ENCODE results near the gene MAGI2. TPM values are rescaled to one million over a fixed set of nuclear protein-coding genes. Genes with fewer than 3 reads are reported as not detected.

MAGI2 gene
- total and polyA plus RNA-seq, 4 donors = 0.37 to 4.1 (median 1.4) TPM

DNA sequence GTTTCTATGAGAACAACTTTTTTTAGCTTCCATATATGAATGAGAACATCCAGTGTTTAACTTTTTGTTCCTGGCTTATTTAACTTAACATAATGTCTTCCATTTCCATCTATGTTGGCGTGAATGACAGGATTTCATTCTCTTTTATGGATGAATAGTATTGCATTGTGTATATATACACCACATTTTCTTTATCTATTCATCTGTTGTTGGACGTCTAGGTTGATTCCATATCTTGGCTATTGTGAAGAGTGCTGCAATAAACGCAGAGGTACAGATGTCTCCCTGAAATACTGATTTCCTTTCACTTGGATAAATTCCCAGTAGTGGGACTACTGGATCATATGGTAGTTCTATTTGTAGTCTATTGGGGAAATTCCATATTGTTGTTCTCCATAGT is 44.3 kb upstream of the MAGI2 start:
- TF ChIP-seq GABPA (IDR thresholded peaks at IDR 0.05 in 1 of 2, conservative IDR thresholded peaks at IDR 0.05 in 1 of 2) (no peak), NR2F2 (IDR thresholded peaks at IDR 0.05) (no peak), SP1 (IDR thresholded peaks at IDR 0.05) (no peak), TAF1 (conservative IDR thresholded peaks at IDR 0.05) (no peak), EGR1 (IDR thresholded peaks at IDR 0.05; ENCODE audit: low read depth in 2 of 2) (no peak), HNF4G (IDR thresholded peaks at IDR 0.05) (no peak), JUND (IDR thresholded peaks at IDR 0.05) (no peak), YY1 (IDR thresholded peaks at IDR 0.05) (no peak), RAD21 (IDR thresholded peaks at IDR 0.05) (no peak), FOXA2 (IDR thresholded peaks at IDR 0.05) (no peak)
- TF ChIP-seq, protein P1, sequence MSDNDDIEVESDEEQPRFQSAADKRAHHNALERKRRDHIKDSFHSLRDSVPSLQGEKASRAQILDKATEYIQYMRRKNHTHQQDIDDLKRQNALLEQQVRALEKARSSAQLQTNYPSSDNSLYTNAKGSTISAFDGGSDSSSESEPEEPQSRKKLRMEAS (IDR thresholded peaks at IDR 0.05) = no peak
- H3K36me3 ChIP-seq (ENCODE audit: control insufficient read depth in 4 of 4, insufficient read depth in 3 of 4, low read depth in 1 of 4, low read length in 3 of 4) = no peaks in the 10 kb centered on the region
- no peaks in the 10 kb centered on the region for H3K27me3 ChIP-seq (ENCODE audit: control insufficient read depth in 4 of 4, insufficient read depth in 4 of 4, low read length in 3 of 4)
- no peaks in the 10 kb centered on the region for H3K4me1 ChIP-seq (ENCODE audit: control insufficient read depth in 4 of 4, insufficient read depth in 4 of 4, low read length in 3 of 4)
- no peak overlapping the region for H3K9ac ChIP-seq (ENCODE audit: low read depth in 1 of 2, low read length in 2 of 2)
- H3K9me3 ChIP-seq (ENCODE audit: control insufficient read depth in 4 of 4, low read length in 3 of 4) = no peaks in the 10 kb centered on the region
- no peak overlapping the region for H3K27ac ChIP-seq (ENCODE audit: low read depth in 1 of 2, low read length in 2 of 2)
- 80% methylated on average over 3 of the region's 3 CpGs for WGBS
- no peak for DNase-seq (ENCODE audit: low spot score)
- no peak overlapping the region for H3K4me3 ChIP-seq (ENCODE audit: low read depth in 1 of 3, low read length in 3 of 3)

DNA sequence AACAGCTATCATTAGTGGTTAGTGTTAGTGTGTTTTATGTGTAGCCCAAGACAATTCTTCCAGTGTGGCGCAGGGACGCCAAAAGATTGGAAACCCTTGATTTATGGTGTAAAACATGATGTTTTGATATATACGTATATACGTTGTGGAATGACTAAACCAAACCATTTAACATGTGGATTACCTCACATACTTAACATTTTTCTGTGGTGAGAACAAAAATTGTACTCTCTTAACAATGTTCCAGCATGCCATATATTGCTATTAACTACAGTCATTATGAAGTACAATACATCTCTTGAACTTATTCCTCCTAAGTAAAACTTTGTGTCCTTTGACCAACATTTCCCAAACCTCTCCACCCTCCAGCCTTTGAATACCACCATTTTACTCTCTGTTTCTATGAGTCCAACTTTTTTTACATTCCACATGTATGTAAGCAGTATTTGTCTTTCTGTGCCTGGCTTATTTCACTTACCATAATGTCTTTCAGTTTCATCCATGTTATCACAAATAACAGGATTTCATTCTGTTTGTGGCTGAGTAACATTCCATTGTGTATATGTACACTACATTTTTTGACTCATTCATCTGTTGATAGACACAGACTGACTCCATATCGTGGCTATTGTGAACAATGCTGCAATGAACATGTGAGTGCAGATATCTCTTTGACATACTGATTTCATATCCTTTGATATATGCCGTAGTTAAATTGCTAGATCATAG is 42.2 kb upstream of the MAGI2 start:
- H3K27ac ChIP-seq (ENCODE audit: low read depth in 1 of 2, low read length in 2 of 2) = no peak overlapping the region
- no peaks in the 10 kb centered on the region for H3K27me3 ChIP-seq (ENCODE audit: control insufficient read depth in 4 of 4, insufficient read depth in 4 of 4, low read length in 3 of 4)
- no peaks in the 10 kb centered on the region for H3K36me3 ChIP-seq (ENCODE audit: control insufficient read depth in 4 of 4, insufficient read depth in 3 of 4, low read depth in 1 of 4, low read length in 3 of 4)
- TF ChIP-seq NR2F2 (IDR thresholded peaks at IDR 0.05) (no peak), HNF4A (conservative IDR thresholded peaks at IDR 0.05) (no peak), CTCF (IDR thresholded peaks at IDR 0.05; ENCODE audit: low read depth, low read length, missing input control) (no peak), HNF4G (IDR thresholded peaks at IDR 0.05) (no peak), TAF1 (conservative IDR thresholded peaks at IDR 0.05) (no peak), FOXA2 (IDR thresholded peaks at IDR 0.05) (no peak), REST (IDR thresholded peaks at IDR 0.05) (no peak)
- H3K9ac ChIP-seq (ENCODE audit: low read depth in 1 of 2, low read length in 2 of 2) = no peak overlapping the region
- DNase-seq (ENCODE audit: low spot score) = no peak
- H3K9me3 ChIP-seq (ENCODE audit: control insufficient read depth in 4 of 4, low read length in 3 of 4) = no peaks in the 10 kb centered on the region
- H3K4me1 ChIP-seq (ENCODE audit: control insufficient read depth in 4 of 4, insufficient read depth in 4 of 4, low read length in 3 of 4) = no peaks in the 10 kb centered on the region
- WGBS = 90% methylated on average over 6 of the region's 6 CpGs
- H3K4me3 ChIP-seq (ENCODE audit: low read depth in 1 of 3, low read length in 3 of 3) = no peak overlapping the region

Measured in liver (tissue), 9 donors.